Measurements from ENCODE around the gene SVIP.
A peak's percentile ranks its signal among the peaks of the same experiment; 100 is the strongest.

SVIP gene

GRCh38 chr11:22875869-22876473 is 46.4 kb upstream of the SVIP start:
- Histone ChIP-seq H3K9me3 (ENCODE audit: insufficient read depth, low read length, severe bottlenecking) (no peaks in the 10 kb centered on the region), H3K27me3 (ENCODE audit: insufficient read depth, low read length, poor library complexity) (no peaks in the 10 kb centered on the region), H3K4me1 (ENCODE audit: insufficient read depth, low read length) (no peaks in the 10 kb centered on the region), H2AFZ (ENCODE audit: low read depth, low read length) (no peak overlapping the region), H3K79me2 (ENCODE audit: insufficient read depth, low read length) (no peaks in the 10 kb centered on the region), H4K20me1 (ENCODE audit: insufficient read depth, low read length) (no peaks in the 10 kb centered on the region), H3K4me3 (ENCODE audit: low read depth in 1 of 2, low read length in 2 of 2) (no peak overlapping the region), H3K27ac (ENCODE audit: low read length) (no peak overlapping the region), H3K4me2 (ENCODE audit: insufficient read depth, low read length) (no peak overlapping the region), H3K9ac (ENCODE audit: low read depth, low read length) (no peak overlapping the region), H3K36me3 (ENCODE audit: insufficient read depth, low read length) (no peaks in the 10 kb centered on the region)
- ATAC-seq (ENCODE audit: insufficient read depth, low read depth) (peak; percentile 99), DNase-seq (peak; percentile 68)
- TF ChIP-seq CTCF (IDR thresholded peaks at IDR 0.05; ENCODE audit: borderline replicate concordance, extremely low read depth, low read length, poor library complexity, severe bottlenecking) (peak; percentile 81), EZH2 (IDR thresholded peaks at IDR 0.05; ENCODE audit: borderline replicate concordance, low read depth, low read length, severe bottlenecking) (no peak)

- ATAC-seq (ENCODE audit: insufficient read depth, low read depth): no peak
- TF ChIP-seq CTCF (IDR thresholded peaks at IDR 0.05; ENCODE audit: borderline replicate concordance, extremely low read depth, low read length, poor library complexity, severe bottlenecking): no peak
- TF ChIP-seq EZH2 (IDR thresholded peaks at IDR 0.05; ENCODE audit: borderline replicate concordance, low read depth, low read length, severe bottlenecking): no peak
- no peak overlapping the region for H3K4me2 ChIP-seq (ENCODE audit: insufficient read depth, low read length)
- H3K27me3 ChIP-seq (ENCODE audit: insufficient read depth, low read length, poor library complexity): no peaks in the 10 kb centered on the region
- no peak overlapping the region for H3K9ac ChIP-seq (ENCODE audit: low read depth, low read length)
- no peak overlapping the region for H3K4me3 ChIP-seq (ENCODE audit: low read depth in 1 of 2, low read length in 2 of 2)
- no peak overlapping the region for H3K27ac ChIP-seq (ENCODE audit: low read length)
- no peaks in the 10 kb centered on the region for H3K36me3 ChIP-seq (ENCODE audit: insufficient read depth, low read length)
- no peaks in the 10 kb centered on the region for H4K20me1 ChIP-seq (ENCODE audit: insufficient read depth, low read length)
- no peak for DNase-seq
- no peaks in the 10 kb centered on the region for H3K79me2 ChIP-seq (ENCODE audit: insufficient read depth, low read length)
- H3K9me3 ChIP-seq (ENCODE audit: insufficient read depth, low read length, severe bottlenecking): no peaks in the 10 kb centered on the region
- H3K4me1 ChIP-seq (ENCODE audit: insufficient read depth, low read length): no peaks in the 10 kb centered on the region
- no peak overlapping the region for H2AFZ ChIP-seq (ENCODE audit: low read depth, low read length)
Measured at GRCh38 chr11:22869325-22869724, 39.7 kb upstream of the SVIP start.

- Histone ChIP-seq H3K4me1 (ENCODE audit: insufficient read depth, low read length) (no peaks in the 10 kb centered on the region), H3K79me2 (ENCODE audit: insufficient read depth, low read length) (no peaks in the 10 kb centered on the region), H2AFZ (ENCODE audit: low read depth, low read length) (no peak within 1 kb of the TSS), H3K4me3 (ENCODE audit: low read depth in 1 of 2, low read length in 2 of 2) (no peak within 1 kb of the TSS), H3K27me3 (ENCODE audit: insufficient read depth, low read length, poor library complexity) (no peaks in the 10 kb centered on the region), H3K9me3 (ENCODE audit: insufficient read depth, low read length, severe bottlenecking) (no peaks in the 10 kb centered on the region), H4K20me1 (ENCODE audit: insufficient read depth, low read length) (no peaks in the 10 kb centered on the region), H3K27ac (ENCODE audit: low read length) (no peak within 1 kb of the TSS), H3K4me2 (ENCODE audit: insufficient read depth, low read length) (no peak within 1 kb of the TSS), H3K36me3 (ENCODE audit: insufficient read depth, low read length) (no peaks in the 10 kb centered on the region), H3K9ac (ENCODE audit: low read depth, low read length) (no peak within 1 kb of the TSS)
- no peak for DNase-seq
- no peak for ATAC-seq (ENCODE audit: insufficient read depth, low read depth)
- TF ChIP-seq EZH2 (IDR thresholded peaks at IDR 0.05; ENCODE audit: borderline replicate concordance, low read depth, low read length, severe bottlenecking) (no peak), CTCF (IDR thresholded peaks at IDR 0.05; ENCODE audit: borderline replicate concordance, extremely low read depth, low read length, poor library complexity, severe bottlenecking) (no peak)
Measured at GRCh38 chr11:22860241-22860640, 30.6 kb upstream of the SVIP start, which contains the start of gene CCDC179. Gene CCDC179, minus strand, starts transcription at chr11:22860474. Its CDS starts 53 bp downstream, at chr11:22860421.

All from DND-41 (cell line).